ENCODE data around the gene C1orf56.

C1orf56 gene

GRCh38 chr1:151047591-151047924 is at the start of gene C1orf56:
Gene C1orf56 (plus strand): TSS chr1:151047751. CDS start chr1:151047848, 97 bp downstream.
- DNase-seq = no peak

- DNase-seq = no peak
These were observed 49.6 kb upstream of the C1orf56 start for GRCh38 chr1:150997949-150998348.

DNA sequence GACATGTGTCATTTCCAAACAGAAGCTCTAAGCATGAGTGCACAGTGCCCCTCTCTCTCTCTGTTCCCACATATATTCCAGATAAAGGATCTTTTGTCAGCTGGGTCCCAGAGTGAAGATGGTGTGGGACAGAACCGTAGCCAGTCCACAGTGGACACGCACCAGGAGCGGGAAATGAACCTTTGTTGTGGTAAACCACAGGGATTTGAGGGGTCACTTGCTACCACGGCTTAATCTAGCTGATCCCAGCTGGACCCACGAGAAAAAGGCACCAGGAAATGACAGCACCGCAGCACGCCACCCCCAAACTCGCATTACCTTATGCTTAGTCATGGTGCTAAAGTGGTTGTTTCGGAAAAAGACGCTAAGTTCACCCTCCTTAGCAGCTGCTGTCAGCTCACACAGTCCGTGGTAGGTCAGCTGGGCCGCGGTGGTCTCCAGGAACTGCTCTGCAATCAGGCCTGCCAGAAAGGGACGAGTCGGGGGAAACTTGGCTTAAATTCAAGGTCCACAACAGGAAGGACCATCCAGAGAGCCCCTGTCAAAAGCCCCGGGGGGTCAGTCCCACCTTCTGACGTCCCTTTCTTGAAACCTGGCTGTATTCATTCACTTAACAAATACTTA is 48.4 kb upstream of the C1orf56 start:
- no peak for DNase-seq

- no peak for DNase-seq
These were observed 47.6 kb upstream of the C1orf56 start for GRCh38 chr1:150999926-151000325.

DNA sequence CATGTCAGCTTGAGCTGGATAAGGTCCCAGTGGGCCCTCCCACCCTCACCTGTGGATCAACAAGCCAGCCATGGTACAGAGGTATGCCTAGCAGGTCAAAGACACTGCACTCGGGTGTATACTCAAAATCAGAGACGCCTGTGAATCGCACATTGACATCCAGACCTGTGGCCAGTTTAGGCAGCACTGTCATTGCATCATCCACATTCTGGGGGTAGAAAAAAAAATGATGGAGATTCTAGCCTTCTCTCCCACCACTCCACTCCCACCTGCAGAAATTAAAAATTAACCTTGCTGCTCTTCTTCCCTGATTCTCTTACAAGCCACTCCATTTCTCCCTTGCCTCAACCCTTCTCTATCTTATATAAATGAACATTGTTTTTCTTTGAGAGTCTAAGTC is 47.1 kb upstream of the C1orf56 start:
- no peak for DNase-seq

- DNase-seq = no peak
These were observed 45.9 kb upstream of the C1orf56 start for GRCh38 chr1:151001602-151002001.

DNA sequence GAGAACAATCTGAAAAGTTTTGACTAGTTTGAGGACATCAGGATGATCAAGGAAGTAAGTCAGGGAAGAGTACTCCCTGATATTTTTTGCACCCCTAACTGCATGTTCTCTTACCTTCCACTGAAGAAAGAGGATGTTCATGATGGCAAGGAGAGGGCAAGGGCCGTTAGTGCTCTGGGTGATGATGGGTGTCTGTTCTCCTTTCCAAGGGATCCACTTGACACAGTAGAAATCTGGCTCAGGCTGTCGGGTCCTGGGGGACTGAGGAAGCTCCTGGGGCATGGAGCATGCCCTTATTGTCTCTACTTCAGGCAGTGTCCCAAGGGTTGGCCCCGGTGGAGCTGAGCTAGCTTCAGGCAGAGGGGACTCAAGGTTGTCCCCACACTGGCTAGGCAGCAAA is 45.5 kb upstream of the C1orf56 start:
- DNase-seq = no peak

DNA sequence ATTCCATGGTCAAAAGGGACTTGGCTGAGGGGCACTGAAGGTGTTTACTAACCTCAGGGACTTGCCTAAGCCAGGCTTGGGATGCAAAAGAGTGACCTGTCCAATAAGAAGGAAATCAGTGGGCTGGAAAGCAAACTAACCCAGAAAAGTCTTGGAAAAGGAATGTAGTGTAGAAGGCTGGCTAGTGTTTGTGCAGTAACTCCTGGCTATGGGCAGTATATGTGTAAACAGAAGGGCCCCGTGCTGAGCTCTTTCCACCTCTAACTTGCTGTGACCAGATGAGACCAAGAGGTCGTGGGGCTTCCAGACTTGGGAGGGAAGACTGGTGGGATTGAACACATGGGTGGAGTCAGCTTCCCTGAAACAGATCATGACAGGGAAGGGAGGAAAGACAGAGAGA is 44.9 kb upstream of the C1orf56 start:
- no peak for DNase-seq

GRCh38 chr1:151003180-151003579 is 44.4 kb upstream of the C1orf56 start:
- DNase-seq = no peak

GRCh38 chr1:151005729-151006319 is 41.7 kb upstream of the C1orf56 start:
- no peak for DNase-seq

DNA sequence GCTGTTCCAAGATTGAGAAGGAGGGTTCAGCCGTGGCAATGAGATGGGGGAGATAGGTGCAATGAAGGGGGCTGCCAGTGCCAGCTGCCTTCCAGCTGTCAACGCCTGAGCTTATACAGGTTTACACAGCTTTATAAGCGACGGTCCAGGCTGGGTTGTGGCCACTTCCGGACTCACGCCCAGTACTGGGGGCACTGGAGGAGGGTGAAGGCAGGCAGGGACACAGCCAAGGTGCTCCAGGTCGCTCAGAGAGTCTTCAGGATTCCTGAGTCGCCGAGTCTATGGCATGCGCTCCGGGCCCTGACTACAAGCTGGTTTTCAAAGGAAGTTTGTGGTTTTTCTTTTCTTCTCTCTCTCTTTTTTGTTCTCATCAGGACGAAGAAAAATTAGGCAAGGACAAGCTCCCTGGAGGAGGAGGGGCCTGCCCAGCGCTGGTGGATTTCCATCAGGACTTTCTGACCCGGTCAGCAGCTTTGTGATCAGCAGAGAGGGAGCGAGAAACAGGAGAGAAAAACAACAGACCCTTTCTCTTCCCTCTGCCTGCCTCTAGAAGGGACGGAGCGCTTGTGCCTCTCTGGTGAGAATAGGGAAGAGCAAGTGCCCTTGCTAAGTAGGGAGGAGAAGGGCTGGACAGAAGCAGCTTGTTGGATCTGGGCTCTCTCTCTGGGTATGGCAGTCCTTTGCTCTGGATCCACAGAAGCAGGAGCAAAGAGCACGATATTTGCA is 41.1 kb upstream of the C1orf56 start, which contains the start of gene MINDY1:
Gene MINDY1, minus strand, starts transcription at position 576 of the 726 bp plus-strand sequence. CDS start 4,285 bp downstream, outside the sequence.
- peak; percentile 73 for DNase-seq

DNA sequence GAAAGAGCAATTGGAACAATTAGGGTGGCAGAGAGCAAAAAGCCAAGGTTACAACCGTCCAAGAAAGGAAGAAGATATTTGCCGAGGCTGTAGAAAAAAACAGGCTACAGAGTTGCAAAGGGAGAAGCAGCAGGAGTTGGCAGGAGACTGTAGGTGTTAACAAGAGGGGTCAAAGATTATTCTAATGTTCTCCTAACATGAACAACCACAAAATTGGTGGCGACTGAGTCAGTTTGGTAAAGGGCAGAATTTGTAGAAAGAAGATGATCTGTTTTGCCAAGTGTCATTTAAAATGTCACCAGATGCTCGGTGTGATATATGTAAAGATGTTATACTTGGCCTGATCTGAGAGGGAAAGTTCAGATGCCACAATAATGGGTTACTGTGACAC is 39.7 kb upstream of the C1orf56 start:
- no peak for DNase-seq

DNA sequence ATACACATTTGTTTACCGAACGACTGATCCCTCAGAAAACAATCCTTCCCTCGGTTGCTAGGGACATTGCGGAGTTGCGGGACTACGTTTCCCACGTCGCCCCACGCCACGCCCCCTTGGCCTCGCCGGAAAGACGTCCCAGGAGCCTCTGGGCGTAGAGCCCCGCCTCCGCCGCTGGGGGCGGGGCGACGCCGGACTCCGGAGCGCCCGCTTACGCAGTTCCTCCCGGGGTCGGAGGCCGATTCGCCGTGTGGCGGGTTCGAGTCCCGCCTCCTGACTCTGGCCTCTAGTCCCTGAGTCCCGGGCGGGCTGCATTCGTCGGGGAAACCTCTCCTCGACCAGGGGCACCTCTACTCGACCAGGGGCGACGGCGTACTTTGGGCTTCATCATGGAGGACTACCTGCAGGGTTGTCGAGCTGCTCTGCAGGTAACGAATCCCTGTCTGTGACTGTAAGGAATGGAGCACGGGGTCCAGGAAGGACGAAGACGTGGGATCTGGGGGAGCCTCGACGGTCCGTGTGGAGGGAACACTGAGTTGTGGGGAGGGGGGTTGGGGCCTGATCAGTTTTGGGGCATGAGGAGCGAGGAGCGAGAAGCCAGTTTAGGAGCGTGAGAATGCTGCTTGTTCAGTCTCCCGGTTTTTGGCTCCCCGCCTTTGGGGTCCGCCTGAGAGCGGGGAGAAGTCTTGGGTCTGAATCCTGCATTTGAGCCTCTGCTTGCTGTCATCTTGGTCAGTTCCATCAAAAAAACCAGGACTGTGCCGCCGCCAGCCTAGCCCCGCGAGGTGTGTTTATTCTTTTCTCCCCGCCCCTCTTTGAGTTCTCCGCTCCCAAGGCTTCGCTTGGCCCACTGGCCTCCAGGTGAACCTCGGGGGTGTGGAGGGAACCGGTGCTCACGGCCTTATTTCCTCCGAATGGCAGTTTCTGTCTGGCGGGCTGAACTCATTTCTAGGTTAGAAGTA is 39.0 kb upstream of the C1orf56 start, which contains the start of gene PRUNE1:
Gene PRUNE1, plus strand, starts transcription at position 206 of the 962 bp plus-strand sequence. Its CDS starts 184 bp downstream, at position 390.
- peak; percentile 89 for DNase-seq

DNA sequence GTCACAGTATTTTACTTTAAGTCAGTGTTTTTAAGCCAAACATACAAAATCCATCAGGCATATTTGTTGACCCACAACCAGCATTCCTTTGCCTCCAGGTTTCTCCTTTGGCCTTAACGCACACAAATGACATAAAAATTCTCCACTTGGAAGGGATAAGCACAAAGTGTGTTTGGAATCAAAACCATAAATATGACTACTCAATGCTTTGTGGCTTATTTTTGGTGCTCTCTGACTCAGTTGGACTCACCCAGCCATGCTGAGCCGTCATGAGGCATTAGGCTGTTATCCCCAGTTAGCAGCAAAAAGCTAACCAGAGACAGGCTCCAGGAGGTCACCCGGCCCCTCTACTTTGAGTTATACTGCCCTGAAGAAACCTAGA is 38.4 kb upstream of the C1orf56 start:
- no peak for DNase-seq

DNA sequence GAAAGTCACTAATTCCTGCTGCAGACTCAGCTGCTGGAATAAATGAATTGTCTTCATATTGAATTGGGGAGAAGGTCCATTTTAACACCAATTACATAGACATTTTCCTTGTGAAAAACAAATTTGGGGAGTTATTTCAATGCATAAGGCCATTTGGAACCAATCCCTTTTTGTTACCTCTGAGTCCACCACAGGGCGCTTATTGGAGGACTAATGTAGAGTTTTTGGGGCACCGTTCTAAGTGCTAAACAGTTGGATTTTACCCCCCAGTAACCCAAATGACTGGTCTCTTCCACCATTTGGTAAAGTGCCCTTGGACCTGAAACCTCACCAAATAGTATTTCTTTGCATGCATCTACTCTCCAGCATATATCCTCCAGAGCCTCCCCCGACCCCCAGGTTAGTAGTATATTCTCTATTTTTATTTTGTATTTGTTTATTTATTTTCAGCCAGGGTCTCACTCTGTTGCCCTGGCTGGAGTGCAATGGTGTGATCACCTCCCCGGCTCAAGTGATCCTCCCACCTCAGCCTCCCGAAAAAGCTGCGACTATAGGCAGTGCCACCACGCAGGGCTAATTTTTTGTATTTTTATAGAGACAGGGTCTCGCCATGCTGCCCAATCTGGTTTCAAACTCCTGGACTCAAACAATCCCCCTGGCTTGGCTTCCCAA is 37.7 kb upstream of the C1orf56 start:
- no peak for DNase-seq

- DNase-seq = no peak
These were observed 37.2 kb upstream of the C1orf56 start for GRCh38 chr1:151010346-151010726.

GRCh38 chr1:151011154-151011850 is 36.2 kb upstream of the C1orf56 start:
- no peak for DNase-seq

GRCh38 chr1:151012684-151013471 is 34.7 kb upstream of the C1orf56 start:
- no peak for DNase-seq

DNA sequence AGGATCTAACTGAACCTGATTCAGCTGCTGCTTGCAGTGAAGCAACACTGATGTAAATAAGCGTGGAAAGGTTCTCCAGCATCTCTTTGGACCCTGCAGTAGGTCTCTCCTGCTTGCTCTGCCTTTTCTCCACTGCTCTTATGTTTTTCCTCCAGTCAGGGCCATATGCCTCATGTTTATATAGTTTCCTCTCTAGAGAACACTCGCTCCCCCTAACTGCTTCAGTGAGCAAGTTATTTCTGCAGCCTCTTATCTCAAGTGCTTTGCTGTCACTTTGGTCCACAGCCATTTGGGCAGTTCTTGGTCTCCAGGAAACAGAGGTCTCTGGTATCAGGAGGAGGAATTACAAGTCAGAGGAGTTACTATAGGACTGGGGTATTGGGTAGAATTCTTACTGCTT is 34.0 kb upstream of the C1orf56 start:
- DNase-seq = no peak

DNA sequence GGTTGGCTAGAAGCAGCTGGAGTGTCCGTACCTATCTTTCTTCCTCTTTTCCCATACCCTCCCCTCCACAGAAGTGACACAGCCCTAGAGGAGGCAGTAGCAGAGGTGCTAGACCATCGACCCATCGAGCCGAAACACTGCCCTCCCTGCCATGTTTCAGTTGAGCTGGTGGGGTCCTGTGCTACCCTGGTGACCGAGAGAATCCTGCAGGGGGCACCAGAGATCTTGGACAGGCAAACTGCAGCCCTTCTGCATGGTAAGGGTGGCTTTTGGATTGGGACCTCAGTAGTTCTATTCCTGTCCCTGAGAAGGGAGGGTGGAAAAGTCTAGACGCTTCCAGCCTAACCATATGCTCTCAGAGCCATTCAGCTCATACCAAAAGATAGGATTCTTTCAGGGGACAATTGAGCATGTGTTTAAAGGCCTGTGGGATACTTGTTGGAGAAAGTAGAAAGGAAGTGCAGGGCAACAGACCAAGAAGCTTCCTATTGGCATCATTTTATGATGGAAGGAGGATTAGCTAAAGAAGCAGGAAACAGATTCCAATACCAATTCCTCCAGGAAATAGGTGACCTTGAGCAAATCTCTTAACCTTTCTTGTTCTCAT is 22.9 kb upstream of the C1orf56 start:
- no peak for DNase-seq

GRCh38 chr1:151026460-151026859 is 21.1 kb upstream of the C1orf56 start:
- no peak for DNase-seq
